ENCODE measurements around the gene ANKRD33. TPM values are rescaled to one million over a fixed set of nuclear protein-coding genes. Genes with fewer than 3 reads are reported as not detected.

Gene ANKRD33
- total RNA-seq, 1 experiment from 2014 or later, result not detected

DNA sequence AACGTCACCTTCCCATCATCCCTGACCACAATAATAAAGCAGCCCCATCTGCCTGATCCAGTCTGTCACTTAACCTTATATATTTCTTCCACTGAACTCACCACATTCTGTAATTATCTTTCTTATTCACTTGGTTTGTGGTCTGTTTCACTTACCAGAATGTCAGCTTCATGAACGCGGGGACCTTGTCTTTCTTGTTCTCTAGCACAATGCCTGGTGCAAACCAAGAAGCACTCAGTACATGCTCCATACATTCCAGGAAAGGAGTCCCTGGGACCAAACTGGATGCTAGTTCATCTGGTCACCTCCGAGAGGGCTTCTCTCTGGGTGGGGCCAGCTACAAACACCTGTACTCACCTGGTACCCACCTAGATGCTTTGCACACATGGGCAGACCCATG is 17.4 kb upstream of the ANKRD33 start:
- no peak overlapping the region for H3K9ac ChIP-seq (ENCODE audit: low read length)
- H3K9me2 ChIP-seq (replicated peaks; ENCODE audit: low read length), result no peaks in the 10 kb centered on the region
- no peaks in the 10 kb centered on the region for H3K4me1 ChIP-seq (ENCODE audit: insufficient read depth, low read length)
- ChIA-PET CTCF (no interaction called here), POLR2A (ENCODE audit: unreplicated experiment) (no interaction called here)
- H3K36me3 ChIP-seq (ENCODE audit: low read depth, low read length), result no peaks in the 10 kb centered on the region
- no peaks in the 10 kb centered on the region for H3K27me3 ChIP-seq (ENCODE audit: low read length)
- ATAC-seq (no peak), DNase-seq (no peak)
- TF ChIP-seq EZH2phosphoT487 (IDR thresholded peaks at IDR 0.05; ENCODE audit: borderline replicate concordance, low read length), result no peak
- TF ChIP-seq EZH2 (IDR thresholded peaks at IDR 0.05; ENCODE audit: low read length, unreplicated experiment), result no peak
- TF ChIP-seq, protein P1, sequence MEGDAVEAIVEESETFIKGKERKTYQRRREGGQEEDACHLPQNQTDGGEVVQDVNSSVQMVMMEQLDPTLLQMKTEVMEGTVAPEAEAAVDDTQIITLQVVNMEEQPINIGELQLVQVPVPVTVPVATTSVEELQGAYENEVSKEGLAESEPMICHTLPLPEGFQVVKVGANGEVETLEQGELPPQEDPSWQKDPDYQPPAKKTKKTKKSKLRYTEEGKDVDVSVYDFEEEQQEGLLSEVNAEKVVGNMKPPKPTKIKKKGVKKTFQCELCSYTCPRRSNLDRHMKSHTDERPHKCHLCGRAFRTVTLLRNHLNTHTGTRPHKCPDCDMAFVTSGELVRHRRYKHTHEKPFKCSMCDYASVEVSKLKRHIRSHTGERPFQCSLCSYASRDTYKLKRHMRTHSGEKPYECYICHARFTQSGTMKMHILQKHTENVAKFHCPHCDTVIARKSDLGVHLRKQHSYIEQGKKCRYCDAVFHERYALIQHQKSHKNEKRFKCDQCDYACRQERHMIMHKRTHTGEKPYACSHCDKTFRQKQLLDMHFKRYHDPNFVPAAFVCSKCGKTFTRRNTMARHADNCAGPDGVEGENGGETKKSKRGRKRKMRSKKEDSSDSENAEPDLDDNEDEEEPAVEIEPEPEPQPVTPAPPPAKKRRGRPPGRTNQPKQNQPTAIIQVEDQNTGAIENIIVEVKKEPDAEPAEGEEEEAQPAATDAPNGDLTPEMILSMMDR (conservative IDR thresholded peaks at IDR 0.05; ENCODE audit: low read depth, low read length), result no peak
- no peak overlapping the region for H3K27ac ChIP-seq (ENCODE audit: low read length)
- H3K9me3 ChIP-seq (ENCODE audit: low read length), result no peaks in the 10 kb centered on the region
- no peaks in the 10 kb centered on the region for H3K79me2 ChIP-seq (ENCODE audit: low read length)
- no peaks in the 10 kb centered on the region for H4K20me1 ChIP-seq (ENCODE audit: low read length)
- intact Hi-C loops (cut with micrococcal nuclease), result no loop called here
- BruUV-seq (replicated peaks), result no TSS peak
- no peak overlapping the region for H2AFZ ChIP-seq (ENCODE audit: low read length)
- no peaks in the 10 kb centered on the region for H3F3A ChIP-seq (ENCODE audit: low read length, unreplicated experiment)
- H3K4me2 ChIP-seq (ENCODE audit: low read length), result no peak overlapping the region
- H3K4me3 ChIP-seq (ENCODE audit: low read length), result no peak overlapping the region

DNA sequence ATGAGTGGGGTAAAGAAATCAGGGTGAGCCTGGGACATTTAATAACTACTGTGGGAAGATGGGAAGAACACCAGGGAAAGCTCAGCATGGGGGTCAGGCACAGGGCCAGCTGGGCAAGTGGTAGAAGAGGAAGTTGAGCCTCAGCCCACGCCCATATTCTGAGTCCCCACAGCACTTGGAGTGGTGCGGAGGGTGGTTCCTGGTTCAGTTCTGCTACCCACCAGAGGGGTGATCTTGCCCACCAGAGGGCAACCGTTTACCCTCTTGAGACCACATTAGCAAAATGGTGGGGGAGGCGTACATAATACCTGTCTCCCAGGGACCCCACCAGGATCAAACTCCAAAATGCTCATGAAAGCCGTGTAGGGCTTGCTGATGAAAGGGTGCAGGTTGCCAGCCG is 16.8 kb upstream of the ANKRD33 start:
- intact Hi-C loops (cut with micrococcal nuclease), result no loop called here
- DNase-seq (no peak), ATAC-seq (no peak)
- no peak overlapping the region for H3K9ac ChIP-seq (ENCODE audit: low read length)
- no peak overlapping the region for H2AFZ ChIP-seq (ENCODE audit: low read length)
- ChIA-PET CTCF (no interaction called here), POLR2A (ENCODE audit: unreplicated experiment) (no interaction called here)
- H3K4me3 ChIP-seq (ENCODE audit: low read length), result no peak overlapping the region
- H3K9me2 ChIP-seq (replicated peaks; ENCODE audit: low read length), result no peaks in the 10 kb centered on the region
- H3K4me2 ChIP-seq (ENCODE audit: low read length), result no peak overlapping the region
- no peaks in the 10 kb centered on the region for H3K4me1 ChIP-seq (ENCODE audit: insufficient read depth, low read length)
- BruUV-seq (replicated peaks), result no TSS peak
- H3K27ac ChIP-seq (ENCODE audit: low read length), result no peak overlapping the region
- no peaks in the 10 kb centered on the region for H3F3A ChIP-seq (ENCODE audit: low read length, unreplicated experiment)
- H3K9me3 ChIP-seq (ENCODE audit: low read length), result no peaks in the 10 kb centered on the region
- no peaks in the 10 kb centered on the region for H3K79me2 ChIP-seq (ENCODE audit: low read length)
- no peaks in the 10 kb centered on the region for H4K20me1 ChIP-seq (ENCODE audit: low read length)
- TF ChIP-seq, protein P1 (conservative IDR thresholded peaks at IDR 0.05; ENCODE audit: low read depth, low read length), result no peak
- TF ChIP-seq EZH2 (IDR thresholded peaks at IDR 0.05; ENCODE audit: low read length, unreplicated experiment), result no peak
- no peak for TF ChIP-seq EZH2phosphoT487 (IDR thresholded peaks at IDR 0.05; ENCODE audit: borderline replicate concordance, low read length)
- H3K27me3 ChIP-seq (ENCODE audit: low read length), result no peaks in the 10 kb centered on the region
- no peaks in the 10 kb centered on the region for H3K36me3 ChIP-seq (ENCODE audit: low read depth, low read length)

DNA sequence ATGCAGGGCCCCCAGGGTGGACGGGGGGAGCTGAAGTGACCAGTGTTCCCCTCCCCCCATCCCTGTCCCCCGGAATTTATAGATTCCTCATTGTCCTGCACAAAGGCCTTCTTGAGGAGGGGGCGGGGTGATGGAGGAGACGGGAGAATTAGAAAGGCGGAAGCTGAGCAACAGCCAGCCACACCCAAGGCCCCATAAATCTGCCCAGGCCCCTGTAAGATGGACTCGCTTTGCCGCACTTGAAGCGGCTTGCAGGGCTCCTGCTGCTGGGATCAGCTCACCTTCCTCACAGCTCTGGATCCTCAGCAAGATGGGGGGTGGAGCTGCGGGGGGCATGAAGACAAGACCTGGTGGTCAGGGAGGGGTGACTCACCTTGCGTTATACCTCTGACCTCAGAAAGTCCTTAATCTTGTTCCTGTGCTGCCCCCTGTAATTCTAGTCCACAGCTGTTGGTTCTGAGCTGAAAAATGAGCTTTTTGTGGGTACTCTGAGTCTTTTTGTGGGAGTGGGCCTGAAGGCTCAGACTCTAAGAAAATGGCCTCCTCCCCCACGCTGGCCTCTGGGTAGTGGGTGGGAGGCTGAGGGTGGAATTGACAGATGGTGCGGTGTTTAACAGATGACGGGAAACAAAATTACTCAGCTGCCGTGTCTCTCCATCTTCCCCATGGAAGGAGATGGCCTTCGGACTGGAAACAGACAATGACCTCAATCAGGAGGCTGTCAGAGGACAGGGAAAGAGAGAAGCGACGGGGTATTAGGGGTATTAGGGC is 15.8 kb upstream of the ANKRD33 start:
- BruUV-seq (replicated peaks), result no TSS peak
- ChIA-PET POLR2A (ENCODE audit: unreplicated experiment) (no interaction called here), CTCF (no interaction called here)

More for the DNA sequence above, 15.8 kb upstream of the ANKRD33 start:
- H3K4me1 ChIP-seq (ENCODE audit: insufficient read depth, low read length), result no peaks in the 10 kb centered on the region
- H4K20me1 ChIP-seq (ENCODE audit: low read length), result no peaks in the 10 kb centered on the region
- no peaks in the 10 kb centered on the region for H3K9me2 ChIP-seq (replicated peaks; ENCODE audit: low read length)
- no peak overlapping the region for H3K9ac ChIP-seq (ENCODE audit: low read length)
- no peaks in the 10 kb centered on the region for H3F3A ChIP-seq (ENCODE audit: low read length, unreplicated experiment)
- no peaks in the 10 kb centered on the region for H3K9me3 ChIP-seq (ENCODE audit: low read length)
- TF ChIP-seq, protein P1 (conservative IDR thresholded peaks at IDR 0.05; ENCODE audit: low read depth, low read length), result no peak
- intact Hi-C loops (cut with micrococcal nuclease), result no loop called here
- H3K4me3 ChIP-seq (ENCODE audit: low read length), result no peak overlapping the region
- no peak overlapping the region for H2AFZ ChIP-seq (ENCODE audit: low read length)
- DNase-seq (no peak), ATAC-seq (no peak)
- H3K27me3 ChIP-seq (ENCODE audit: low read length), result no peaks in the 10 kb centered on the region
- no peaks in the 10 kb centered on the region for H3K79me2 ChIP-seq (ENCODE audit: low read length)
- H3K4me2 ChIP-seq (ENCODE audit: low read length), result no peak overlapping the region
- no peaks in the 10 kb centered on the region for H3K36me3 ChIP-seq (ENCODE audit: low read depth, low read length)
- no peak overlapping the region for H3K27ac ChIP-seq (ENCODE audit: low read length)
